BE2C (cell line): ENCODE data around the gene ZNF785.
A peak's percentile ranks its signal among the peaks of the same experiment; 100 is the strongest.

ENCODE experiments used
- DNase-seq: peaks from one replicate; pipeline ENCODE4 v3.0.0-alpha.2; 2020
- H3K27me3 ChIP-seq: fragments of 250-450 bp; sonication (Bioruptor Pico); 2 replicates; pipeline ENCODE4 v1.5.1; 2020; ENCODE audit warnings: mild to moderate bottlenecking
- H3K36me3 ChIP-seq: fragments of 250-450 bp; sonication (Bioruptor Pico); 2 replicates; pipeline ENCODE4 v1.5.1; 2020; ENCODE audit warnings: mild to moderate bottlenecking
- H3K4me1 ChIP-seq: fragments of 250-450 bp; sonication (Bioruptor Pico); 2 replicates; pipeline ENCODE4 v1.5.1; 2020
- H3K4me3 ChIP-seq: 2 replicates; pipeline ENCODE4 v1.5.1; 2011; ENCODE audit warnings: low read depth, low read length
- H3K9me3 ChIP-seq: fragments of 250-450 bp; sonication (Bioruptor Pico); 2 replicates; pipeline ENCODE4 v1.5.1; 2020
- TF ChIP-seq, protein P1 (sequence below): IDR thresholded peaks from 2 replicates; pipeline ENCODE4 v1.5.1; 2012; ENCODE audit warnings: mild to moderate bottlenecking, low read depth, low read length

Gene ZNF785

DNA sequence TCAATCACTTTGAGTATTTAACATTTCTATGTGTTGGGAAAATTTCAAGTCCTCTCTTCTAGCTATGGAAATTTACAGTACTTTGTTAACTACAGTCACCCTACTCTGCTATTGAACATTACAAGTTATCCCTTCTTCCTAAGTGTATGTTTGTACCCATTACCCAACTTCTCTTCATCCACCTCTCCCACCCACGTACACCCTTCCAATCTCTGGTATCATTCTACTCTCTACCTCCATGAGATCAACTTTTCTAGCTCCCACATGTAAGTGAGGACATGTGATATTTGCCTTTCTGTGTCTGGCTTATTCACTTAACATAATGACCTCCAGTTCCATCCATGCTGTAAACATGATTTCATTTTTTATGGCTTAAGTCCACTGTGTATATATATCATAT lies 10.8 kb downstream of the ZNF785 start:
- Histone ChIP-seq H3K4me3 (no peak overlapping the region), H3K4me1 (no peaks in the 10 kb centered on the region; the same call in 1 of the 2 replicates), H3K9me3 (no peaks in the 10 kb centered on the region), H3K36me3 (peaks cover 18% of the 10 kb centered on the region), H3K27me3 (no peaks in the 10 kb centered on the region)
- TF ChIP-seq, protein P1, sequence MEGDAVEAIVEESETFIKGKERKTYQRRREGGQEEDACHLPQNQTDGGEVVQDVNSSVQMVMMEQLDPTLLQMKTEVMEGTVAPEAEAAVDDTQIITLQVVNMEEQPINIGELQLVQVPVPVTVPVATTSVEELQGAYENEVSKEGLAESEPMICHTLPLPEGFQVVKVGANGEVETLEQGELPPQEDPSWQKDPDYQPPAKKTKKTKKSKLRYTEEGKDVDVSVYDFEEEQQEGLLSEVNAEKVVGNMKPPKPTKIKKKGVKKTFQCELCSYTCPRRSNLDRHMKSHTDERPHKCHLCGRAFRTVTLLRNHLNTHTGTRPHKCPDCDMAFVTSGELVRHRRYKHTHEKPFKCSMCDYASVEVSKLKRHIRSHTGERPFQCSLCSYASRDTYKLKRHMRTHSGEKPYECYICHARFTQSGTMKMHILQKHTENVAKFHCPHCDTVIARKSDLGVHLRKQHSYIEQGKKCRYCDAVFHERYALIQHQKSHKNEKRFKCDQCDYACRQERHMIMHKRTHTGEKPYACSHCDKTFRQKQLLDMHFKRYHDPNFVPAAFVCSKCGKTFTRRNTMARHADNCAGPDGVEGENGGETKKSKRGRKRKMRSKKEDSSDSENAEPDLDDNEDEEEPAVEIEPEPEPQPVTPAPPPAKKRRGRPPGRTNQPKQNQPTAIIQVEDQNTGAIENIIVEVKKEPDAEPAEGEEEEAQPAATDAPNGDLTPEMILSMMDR = no peak
- no peak for DNase-seq

- Histone ChIP-seq H3K4me3 (peak within 1 kb of the TSS; percentile 84), H3K36me3 (0 out of 2 replicates have a peak, but pooled peaks cover 3% of the 10 kb centered on the region), H3K27me3 (no peaks in the 10 kb centered on the region), H3K9me3 (no peaks in the 10 kb centered on the region), H3K4me1 (no peaks in the 10 kb centered on the region; the same call in 1 of the 2 replicates)
- DNase-seq = peak; percentile 93
- TF ChIP-seq, protein P1 = no peak
Observed at GRCh38 chr16:30571445-30572322, 13.8 kb downstream of the ZNF785 start, which contains the start of gene ZNF688. Gene ZNF688 (minus strand): TSS chr16:30571714. CDS start chr16:30571629, 85 bp downstream.

- no peaks in the 10 kb centered on the region; the same call in 1 of the 2 replicates for H3K4me1 ChIP-seq
- no peaks in the 10 kb centered on the region for H3K27me3 ChIP-seq
- H3K4me3 ChIP-seq = peak overlapping the region; percentile 84
- TF ChIP-seq, protein P1 = no peak
- no peaks in the 10 kb centered on the region for H3K36me3 ChIP-seq
- DNase-seq = peak; percentile 37
- H3K9me3 ChIP-seq = no peaks in the 10 kb centered on the region
Observed at GRCh38 chr16:30570636-30571444, 14.7 kb downstream of the ZNF785 start.

GRCh38 chr16:30569746-30570635 lies 15.5 kb downstream of the ZNF785 start:
- TF ChIP-seq, protein P1 = no peak
- H3K36me3 ChIP-seq = no peaks in the 10 kb centered on the region
- DNase-seq = no peak
- no peaks in the 10 kb centered on the region for H3K27me3 ChIP-seq
- no peaks in the 10 kb centered on the region for H3K9me3 ChIP-seq
- H3K4me1 ChIP-seq = no peaks in the 10 kb centered on the region; the same call in 1 of the 2 replicates
- H3K4me3 ChIP-seq = no peak overlapping the region

DNA sequence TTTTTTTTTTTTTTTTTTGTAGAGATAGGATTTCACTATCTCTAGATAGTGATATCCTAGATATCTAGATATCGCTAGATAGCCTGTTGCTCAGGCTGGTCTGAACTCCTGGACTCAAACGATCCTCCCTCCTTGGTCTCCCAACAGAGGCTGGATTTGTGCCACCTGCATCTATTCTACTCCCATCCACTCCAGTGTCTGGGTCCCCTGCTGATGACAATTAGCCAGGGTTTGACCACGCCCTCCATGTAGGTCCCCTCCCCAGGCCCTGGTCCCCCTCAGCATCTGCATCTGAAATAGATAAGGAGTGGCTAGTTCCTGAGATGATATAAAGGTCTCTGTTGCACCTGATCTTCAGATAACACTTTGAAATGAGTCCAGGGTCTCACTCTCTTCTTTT lies 16.2 kb downstream of the ZNF785 start:
- Histone ChIP-seq H3K9me3 (no peaks in the 10 kb centered on the region), H3K4me3 (no peak overlapping the region), H3K4me1 (no peaks in the 10 kb centered on the region), H3K36me3 (no peaks in the 10 kb centered on the region), H3K27me3 (no peaks in the 10 kb centered on the region)
- DNase-seq = no peak
- TF ChIP-seq, protein P1 = no peak
